ENCODE results near the gene ANKRD23. TPM values are rescaled to one million over a fixed set of nuclear protein-coding genes. Genes with fewer than 3 reads are reported as not detected.

Gene ANKRD23
- total and polyA plus RNA-seq, 2 experiments from 2014 or later: 1.8 to 4.4 TPM

DNA sequence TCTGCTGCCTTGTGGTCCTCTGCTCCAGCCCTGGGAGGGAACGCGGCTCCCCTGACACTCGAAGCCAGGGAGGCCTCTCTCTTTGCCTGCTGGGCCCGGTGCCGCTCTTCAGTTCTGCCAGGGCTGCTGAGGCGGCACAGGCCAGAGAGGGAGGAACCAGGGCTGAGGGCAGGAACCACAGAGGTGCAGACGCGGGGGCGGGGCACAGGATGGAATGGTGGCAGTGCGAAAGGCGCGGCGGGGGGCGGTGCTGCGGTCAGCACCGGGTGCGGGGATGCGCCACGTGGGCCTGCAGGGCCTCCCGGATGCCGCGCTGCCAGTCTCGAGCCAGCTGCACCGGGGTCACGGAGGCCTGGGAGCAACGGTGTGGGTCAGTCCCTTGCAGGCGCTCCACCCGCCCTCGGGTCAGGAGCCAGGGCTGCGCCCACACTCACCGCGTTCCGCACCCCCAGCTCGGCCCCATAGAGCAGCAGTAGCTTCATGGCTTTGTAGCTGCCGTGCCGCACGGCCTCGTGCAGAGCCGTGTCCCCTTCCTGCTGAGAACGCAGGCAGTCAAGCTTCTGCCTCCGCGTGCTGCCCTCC lies 4.4 kb downstream of the ANKRD23 start:
- no peak overlapping the region for H3K4me3 ChIP-seq
- H3K27ac ChIP-seq: no peak overlapping the region
- H3K4me2 ChIP-seq: no peak overlapping the region
- no peak overlapping the region for H2AFZ ChIP-seq
- H3K27me3 ChIP-seq: no peaks in the 10 kb centered on the region
- H4K20me1 ChIP-seq (ENCODE audit: insufficient read depth, poor library complexity, severe bottlenecking): no peaks in the 10 kb centered on the region
- no peaks in the 10 kb centered on the region for H3K79me2 ChIP-seq
- 96% methylated on average over 41 of the region's 42 CpGs for WGBS (ENCODE audit: low lambda C conversion rate, missing lambda C conversion rate)
- H3K4me1 ChIP-seq (ENCODE audit: insufficient read depth): no peaks in the 10 kb centered on the region
- TF ChIP-seq CTCF (IDR thresholded peaks at IDR 0.05; ENCODE audit: poor library complexity) (no peak), EZH2phosphoT487 (IDR thresholded peaks at IDR 0.05; ENCODE audit: low read depth, severe bottlenecking, unreplicated experiment) (no peak), EZH2 (IDR thresholded peaks at IDR 0.05; ENCODE audit: borderline replicate concordance) (no peak)
- no peaks in the 10 kb centered on the region for H3K9me3 ChIP-seq (ENCODE audit: low read depth)
- no peaks in the 10 kb centered on the region for H3K9me2 ChIP-seq (replicated peaks; ENCODE audit: insufficient read depth)
- no peaks in the 10 kb centered on the region for H3K36me3 ChIP-seq (replicated peaks; ENCODE audit: insufficient read depth, low read depth)
- no peak for DNase-seq (ENCODE audit: low spot score)

GRCh38 chr2:96838345-96839292 lies 5.2 kb downstream of the ANKRD23 start:
- Histone ChIP-seq H3K9me3 (ENCODE audit: low read depth) (no peaks in the 10 kb centered on the region), H3K9me2 (replicated peaks; ENCODE audit: insufficient read depth) (no peaks in the 10 kb centered on the region), H4K20me1 (ENCODE audit: insufficient read depth, poor library complexity, severe bottlenecking) (no peaks in the 10 kb centered on the region), H3K4me2 (no peak overlapping the region), H2AFZ (no peak overlapping the region), H3K4me1 (ENCODE audit: insufficient read depth) (no peaks in the 10 kb centered on the region), H3K36me3 (replicated peaks; ENCODE audit: insufficient read depth, low read depth) (no peaks in the 10 kb centered on the region), H3K27ac (no peak overlapping the region), H3K4me3 (no peak overlapping the region), H3K27me3 (no peaks in the 10 kb centered on the region), H3K79me2 (no peaks in the 10 kb centered on the region)
- DNase-seq (ENCODE audit: low spot score): no peak
- no peak for TF ChIP-seq EZH2phosphoT487 (IDR thresholded peaks at IDR 0.05; ENCODE audit: low read depth, severe bottlenecking, unreplicated experiment)
- TF ChIP-seq CTCF (IDR thresholded peaks at IDR 0.05; ENCODE audit: poor library complexity): no peak
- TF ChIP-seq EZH2 (IDR thresholded peaks at IDR 0.05; ENCODE audit: borderline replicate concordance): no peak
- 95% methylated on average over 23 of the region's 23 CpGs for WGBS (ENCODE audit: low lambda C conversion rate, missing lambda C conversion rate)

GRCh38 chr2:96837575-96837974 lies 6.2 kb downstream of the ANKRD23 start:
- H3K9me3 ChIP-seq (ENCODE audit: low read depth): no peaks in the 10 kb centered on the region
- H3K36me3 ChIP-seq (replicated peaks; ENCODE audit: insufficient read depth, low read depth): no peaks in the 10 kb centered on the region
- H3K9me2 ChIP-seq (replicated peaks; ENCODE audit: insufficient read depth): no peaks in the 10 kb centered on the region
- WGBS (ENCODE audit: low lambda C conversion rate, missing lambda C conversion rate): 73% methylated on average over 9 of the region's 9 CpGs
- no peaks in the 10 kb centered on the region for H3K27me3 ChIP-seq
- H3K4me1 ChIP-seq (ENCODE audit: insufficient read depth): peaks cover 8% of the 10 kb centered on the region
- TF ChIP-seq CTCF (IDR thresholded peaks at IDR 0.05; ENCODE audit: poor library complexity): no peak
- TF ChIP-seq EZH2 (IDR thresholded peaks at IDR 0.05; ENCODE audit: borderline replicate concordance): no peak
- no peak for TF ChIP-seq EZH2phosphoT487 (IDR thresholded peaks at IDR 0.05; ENCODE audit: low read depth, severe bottlenecking, unreplicated experiment)
- no peak overlapping the region for H3K4me3 ChIP-seq
- no peak overlapping the region for H3K27ac ChIP-seq
- H3K79me2 ChIP-seq: no peaks in the 10 kb centered on the region
- H2AFZ ChIP-seq: no peak overlapping the region
- no peak for DNase-seq (ENCODE audit: low spot score)
- no peak overlapping the region for H3K4me2 ChIP-seq
- no peaks in the 10 kb centered on the region for H4K20me1 ChIP-seq (ENCODE audit: insufficient read depth, poor library complexity, severe bottlenecking)

All from hepatocyte (in vitro differentiated cells).